Fibroblast of skin of abdomen (primary cell): ENCODE results near the gene MARVELD3.
"Not testable (repeated sequence)": the region's sequence is repeated elsewhere in the genome, so short reads cannot be mapped to it uniquely, and the experiment has no call there.

Experiments used
- DNase-seq: peaks from one replicate; pipeline ENCODE4 v3.0.0-alpha.2; 2013

The MARVELD3 gene

GRCh38 chr16:71672803-71673581, 47.0 kb downstream of the MARVELD3 start:
- DNase-seq = no peak

- DNase-seq = no peak
These were observed 47.6 kb downstream of the MARVELD3 start for GRCh38 chr16:71673582-71673973.

- DNase-seq = no peak
These were observed 48.2 kb downstream of the MARVELD3 start for GRCh38 chr16:71674229-71674628.

GRCh38 chr16:71675380-71675779, 49.4 kb downstream of the MARVELD3 start:
- DNase-seq = no peak

- no peak for DNase-seq
These were observed 50.3 kb downstream of the MARVELD3 start for GRCh38 chr16:71676236-71676635.

GRCh38 chr16:71681360-71681759, 55.4 kb downstream of the MARVELD3 start:
- DNase-seq = no peak

- DNase-seq = not testable (repeated sequence)
These were observed 58.3 kb downstream of the MARVELD3 start for GRCh38 chr16:71684280-71684679.
